RWPE2 (cell line): Measurements from ENCODE around the gene ASNS.

Experiments used
- ATAC-seq: fragments of 200-7000 bp; cut with Tn5 transposase; 3 replicates; pipeline ENCODE4 v1.9.1; 2021; ENCODE audit warnings: low read depth
- DNase-seq: peaks from one replicate; pipeline ENCODE4 v3.0.0-alpha.2; 2020; ENCODE audit warnings: low spot score
- H3K27ac ChIP-seq: fragments of 450-650 bp; 2 replicates; pipeline ENCODE4 v1.5.1; 2017; ENCODE audit warnings: mild to moderate bottlenecking; ENCODE audit not compliant: poor library complexity, severe bottlenecking
- H3K27me3 ChIP-seq: fragments of 250-450 bp; sonication (Bioruptor Pico); 2 replicates; pipeline ENCODE4 v1.5.1; 2021; ENCODE audit warnings: mild to moderate bottlenecking, moderate library complexity; ENCODE audit not compliant: insufficient read depth, poor library complexity, severe bottlenecking
- H3K36me3 ChIP-seq: fragments of 250-450 bp; sonication (Bioruptor Pico); 2 replicates; pipeline ENCODE4 v1.5.1; 2020; ENCODE audit warnings: low read depth, mild to moderate bottlenecking, moderate library complexity
- H3K4me1 ChIP-seq: fragments of 250-450 bp; sonication (Bioruptor Pico); 2 replicates; pipeline ENCODE4 v1.5.1; 2021; ENCODE audit warnings: mild to moderate bottlenecking, moderate library complexity; ENCODE audit not compliant: insufficient read depth, poor library complexity, severe bottlenecking
- H3K4me3 ChIP-seq: fragments of 250-450 bp; sonication (Bioruptor Pico); 2 replicates; pipeline ENCODE4 v1.5.1; 2021; ENCODE audit warnings: mild to moderate bottlenecking, moderate library complexity; ENCODE audit not compliant: severe bottlenecking
- H3K9me3 ChIP-seq: fragments of 250-450 bp; sonication (Bioruptor Pico); 2 replicates; pipeline ENCODE4 v1.5.1; 2021; ENCODE audit warnings: mild to moderate bottlenecking, moderate library complexity; ENCODE audit not compliant: severe bottlenecking
- CTCF ChIP-seq: fragments of 450-650 bp; IDR thresholded peaks from one replicate; pipeline ENCODE4 v1.5.1; 2017; ENCODE audit warnings: mild to moderate bottlenecking, moderate library complexity; ENCODE audit not compliant: poor library complexity, severe bottlenecking

Gene ASNS

GRCh38 chr7:97842006-97842405 is 30.2 kb downstream of the ASNS start:
- Histone ChIP-seq H3K27ac (no peak overlapping the region), H3K4me3 (no peak overlapping the region), H3K4me1 (no peaks in the 10 kb centered on the region), H3K36me3 (no peaks in the 10 kb centered on the region), H3K27me3 (peaks cover 5% of the 10 kb centered on the region), H3K9me3 (no peaks in the 10 kb centered on the region)
- ATAC-seq (no peak), DNase-seq (no peak)
- TF ChIP-seq CTCF = no peak

GRCh38 chr7:97835296-97836138 is 36.7 kb downstream of the ASNS start:
- H3K9me3 ChIP-seq = no peaks in the 10 kb centered on the region
- no peaks in the 10 kb centered on the region for H3K36me3 ChIP-seq
- H3K4me1 ChIP-seq = no peaks in the 10 kb centered on the region
- H3K27ac ChIP-seq = no peak overlapping the region
- ATAC-seq (peak; percentile 68; the same call in 2 of the 3 replicates), DNase-seq (no peak)
- peak; percentile 80 for TF ChIP-seq CTCF
- peaks cover 14% of the 10 kb centered on the region for H3K27me3 ChIP-seq
- no peak overlapping the region for H3K4me3 ChIP-seq

- H3K27me3 ChIP-seq = no peaks in the 10 kb centered on the region
Measured at GRCh38 chr7:97819161-97819560, 53.0 kb downstream of the ASNS start.

GRCh38 chr7:97818066-97818663 is 54.0 kb downstream of the ASNS start:
- Histone ChIP-seq H3K4me1 (no peaks in the 10 kb centered on the region), H3K36me3 (no peaks in the 10 kb centered on the region), H3K4me3 (no peak overlapping the region), H3K27me3 (no peaks in the 10 kb centered on the region), H3K27ac (no peak overlapping the region), H3K9me3 (no peaks in the 10 kb centered on the region)
- ATAC-seq = no peak
- no peak for DNase-seq
- no peak for TF ChIP-seq CTCF

More at GRCh38 chr7:97819161-97819560, 53.0 kb downstream of the ASNS start:
- Histone ChIP-seq H3K36me3 (no peaks in the 10 kb centered on the region), H3K4me1 (no peaks in the 10 kb centered on the region), H3K4me3 (no peak overlapping the region), H3K27ac (no peak overlapping the region), H3K9me3 (no peaks in the 10 kb centered on the region)
- DNase-seq = no peak
- peak; percentile 14 for TF ChIP-seq CTCF
- no peak for ATAC-seq
